Left hindlimb (tissue), 1 donor: ENCODE measurements around the gene CADM1.

Source experiments
- DNase-seq: peaks from one replicate; pipeline ENCODE4 v3.0.0-alpha.2; 2018

CADM1 gene

GRCh38 chr11:115272925-115273324 is 231.3 kb downstream of the CADM1 start:
- no peak for DNase-seq

- DNase-seq = no peak
Observed at GRCh38 chr11:115271643-115272042, 232.6 kb downstream of the CADM1 start.

GRCh38 chr11:115269191-115269950 is 234.8 kb downstream of the CADM1 start:
- DNase-seq = no peak

- no peak for DNase-seq
Observed at GRCh38 chr11:115267871-115268270, 236.3 kb downstream of the CADM1 start.

GRCh38 chr11:115267238-115267781 is 236.9 kb downstream of the CADM1 start:
- peak; percentile 31 for DNase-seq

- DNase-seq = no peak
Observed at GRCh38 chr11:115266066-115266639, 238.1 kb downstream of the CADM1 start.

- no peak for DNase-seq
Observed at GRCh38 chr11:115263799-115264656, 240.2 kb downstream of the CADM1 start.

- no peak for DNase-seq
Observed at GRCh38 chr11:115258216-115258615, 246.0 kb downstream of the CADM1 start.

GRCh38 chr11:115257678-115258077 is 246.5 kb downstream of the CADM1 start:
- no peak for DNase-seq

- DNase-seq = no peak
Observed at GRCh38 chr11:115257270-115257669, 246.9 kb downstream of the CADM1 start.

- DNase-seq = no peak
Observed at GRCh38 chr11:115256397-115257197, 247.6 kb downstream of the CADM1 start.

GRCh38 chr11:115255006-115255762 is 249.0 kb downstream of the CADM1 start:
- no peak for DNase-seq

GRCh38 chr11:115251126-115251525 is 253.1 kb downstream of the CADM1 start:
- DNase-seq = no peak

- no peak for DNase-seq
Observed at GRCh38 chr11:115249061-115249578, 255.1 kb downstream of the CADM1 start.

- no peak for DNase-seq
Observed at GRCh38 chr11:115247953-115248352, 256.3 kb downstream of the CADM1 start.

- no peak for DNase-seq
Observed at GRCh38 chr11:115247361-115247760, 256.9 kb downstream of the CADM1 start.

- DNase-seq = no peak
Observed at GRCh38 chr11:115244758-115245157, 259.5 kb downstream of the CADM1 start.

- no peak for DNase-seq
Observed at GRCh38 chr11:115244296-115244695, 259.9 kb downstream of the CADM1 start.

- no peak for DNase-seq
Observed at GRCh38 chr11:115242982-115243381, 261.2 kb downstream of the CADM1 start.

- no peak for DNase-seq
Observed at GRCh38 chr11:115241899-115242298, 262.3 kb downstream of the CADM1 start.

GRCh38 chr11:115238791-115239190 is 265.4 kb downstream of the CADM1 start:
- no peak for DNase-seq

GRCh38 chr11:115238086-115238485 is 266.1 kb downstream of the CADM1 start:
- no peak for DNase-seq
